GM10248 (cell line): ENCODE data around the gene GPR152.

Source experiments
- CTCF ChIA-PET: fragments of 300-600 bp; sonication (Branson Sonifier 250); formaldehyde crosslinking; extraction: SDS; loops from one replicate; lab custom pipeline; 2021; ENCODE audit warnings: antibody characterized with exemption; lab: Yijun Ruan, JAX
- POLR2A ChIA-PET: fragments of 350-650 bp; sonication (Branson Sonifier 250); formaldehyde crosslinking; extraction: SDS; loops from one replicate; lab custom pipeline; 2020; ENCODE audit warnings: antibody characterized with exemption; lab: Yijun Ruan, JAX
- DNase-seq: peaks from one replicate; pipeline ENCODE4 v3.0.0; 2012; ENCODE audit errors: extremely low spot score
- TF ChIP-seq, protein P1 (sequence below): IDR thresholded peaks from 2 replicates; pipeline ENCODE4 v1.5.1; 2012; ENCODE audit warnings: mild to moderate bottlenecking, low read depth; ENCODE audit errors: extremely low read depth, missing control alignments, control extremely low read depth

Gene GPR152

GRCh38 chr11:67493548-67494370, 41.2 kb upstream of the GPR152 start:
- CTCF ChIA-PET: interaction anchor here (2.5 kb wide), 1 partner anchor 92 kb away, joined by 15 read pairs; the partner anchor contains the start of gene PPP1CA
- POLR2A ChIA-PET: interaction anchor here (1.3 kb wide), 1 partner anchor 11 kb away, joined by 3 read pairs; the partner anchor contains the start of gene AIP
- no peak for DNase-seq
- TF ChIP-seq, protein P1, sequence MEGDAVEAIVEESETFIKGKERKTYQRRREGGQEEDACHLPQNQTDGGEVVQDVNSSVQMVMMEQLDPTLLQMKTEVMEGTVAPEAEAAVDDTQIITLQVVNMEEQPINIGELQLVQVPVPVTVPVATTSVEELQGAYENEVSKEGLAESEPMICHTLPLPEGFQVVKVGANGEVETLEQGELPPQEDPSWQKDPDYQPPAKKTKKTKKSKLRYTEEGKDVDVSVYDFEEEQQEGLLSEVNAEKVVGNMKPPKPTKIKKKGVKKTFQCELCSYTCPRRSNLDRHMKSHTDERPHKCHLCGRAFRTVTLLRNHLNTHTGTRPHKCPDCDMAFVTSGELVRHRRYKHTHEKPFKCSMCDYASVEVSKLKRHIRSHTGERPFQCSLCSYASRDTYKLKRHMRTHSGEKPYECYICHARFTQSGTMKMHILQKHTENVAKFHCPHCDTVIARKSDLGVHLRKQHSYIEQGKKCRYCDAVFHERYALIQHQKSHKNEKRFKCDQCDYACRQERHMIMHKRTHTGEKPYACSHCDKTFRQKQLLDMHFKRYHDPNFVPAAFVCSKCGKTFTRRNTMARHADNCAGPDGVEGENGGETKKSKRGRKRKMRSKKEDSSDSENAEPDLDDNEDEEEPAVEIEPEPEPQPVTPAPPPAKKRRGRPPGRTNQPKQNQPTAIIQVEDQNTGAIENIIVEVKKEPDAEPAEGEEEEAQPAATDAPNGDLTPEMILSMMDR: no peak

GRCh38 chr11:67492801-67493547, 40.4 kb upstream of the GPR152 start:
- no peak for DNase-seq
- CTCF ChIA-PET: interaction anchor here (0.9 to 2.5 kb wide), 5 partner anchors 12 to 111 kb away, joined by 4 to 15 read pairs (median 4); partner anchors contain the start of genes GSTP1, PITPNM1 and PPP1CA
- TF ChIP-seq, protein P1: no peak
- POLR2A ChIA-PET: interaction anchor here (1.3 kb wide), 1 partner anchor 10 kb away, joined by 3 read pairs; the partner anchor contains the start of gene AIP

GRCh38 chr11:67492069-67492727, 39.7 kb upstream of the GPR152 start:
- TF ChIP-seq, protein P1: no peak
- no peak for DNase-seq
- ChIA-PET CTCF (interaction anchor here (0.9 to 2.5 kb wide), 5 partner anchors 13 to 110 kb away, joined by 4 to 15 read pairs (median 4); partner anchors contain the start of genes GSTP1, PITPNM1 and PPP1CA), POLR2A (interaction anchor here (0.7 to 1.3 kb wide), 2 partner anchors 9 to 24 kb away, joined by 3 read pairs; partner anchors contain the start of gene AIP)

- ChIA-PET CTCF (interaction anchor here (1.2 to 2.5 kb wide), 3 partner anchors 53 to 92 kb away, joined by 4 to 15 read pairs (median 4); partner anchors contain the start of genes GSTP1 and PPP1CA), POLR2A (interaction anchor here (0.6 kb wide), 3 partner anchors 39 to 83 kb away, joined by 3 to 6 read pairs (median 3); partner anchors contain the start of gene GPR152)
- TF ChIP-seq, protein P1: no peak
- no peak for DNase-seq
Observed at GRCh38 chr11:67491276-67492068, 38.9 kb upstream of the GPR152 start.

- ChIA-PET POLR2A (interaction anchor here (0.6 kb wide), 3 partner anchors 38 to 83 kb away, joined by 3 to 6 read pairs (median 3); partner anchors contain the start of gene GPR152), CTCF (interaction anchor here (1.0 kb wide), 1 partner anchor 22 kb away, joined by 3 read pairs; no protein-coding TSS in a partner anchor)
- TF ChIP-seq, protein P1: no peak
- no peak for DNase-seq
Observed at GRCh38 chr11:67490727-67491065, 38.2 kb upstream of the GPR152 start.
